ENCODE results near the gene NME9. TPM values are rescaled to one million over a fixed set of nuclear protein-coding genes. Genes with fewer than 3 reads are reported as not detected.
A peak's percentile ranks its signal among the peaks of the same experiment; 100 is the strongest.

The NME9 gene
- total RNA-seq, 2 donors from 2014 or later: 3.2 TPM; not detected in 1

GRCh38 chr3:138348754-138349739, 19.4 kb upstream of the NME9 start:
- intact Hi-C loops (cut with DNase I): loop anchor here (5.0 to 10.0 kb wide), 3 partner anchors 33 to 246 kb away; partner anchors contain the start of gene CEP70
- H3K27ac ChIP-seq: peak overlapping the region; percentile 84 to 85
- peak overlapping the region; percentile 62 to 72 for H3K4me3 ChIP-seq
- TF ChIP-seq POLR2A (IDR thresholded peaks at IDR 0.05) (no peak), POLR2AphosphoS5 (IDR thresholded peaks at IDR 0.05) (no peak)
- TF ChIP-seq, protein P1, sequence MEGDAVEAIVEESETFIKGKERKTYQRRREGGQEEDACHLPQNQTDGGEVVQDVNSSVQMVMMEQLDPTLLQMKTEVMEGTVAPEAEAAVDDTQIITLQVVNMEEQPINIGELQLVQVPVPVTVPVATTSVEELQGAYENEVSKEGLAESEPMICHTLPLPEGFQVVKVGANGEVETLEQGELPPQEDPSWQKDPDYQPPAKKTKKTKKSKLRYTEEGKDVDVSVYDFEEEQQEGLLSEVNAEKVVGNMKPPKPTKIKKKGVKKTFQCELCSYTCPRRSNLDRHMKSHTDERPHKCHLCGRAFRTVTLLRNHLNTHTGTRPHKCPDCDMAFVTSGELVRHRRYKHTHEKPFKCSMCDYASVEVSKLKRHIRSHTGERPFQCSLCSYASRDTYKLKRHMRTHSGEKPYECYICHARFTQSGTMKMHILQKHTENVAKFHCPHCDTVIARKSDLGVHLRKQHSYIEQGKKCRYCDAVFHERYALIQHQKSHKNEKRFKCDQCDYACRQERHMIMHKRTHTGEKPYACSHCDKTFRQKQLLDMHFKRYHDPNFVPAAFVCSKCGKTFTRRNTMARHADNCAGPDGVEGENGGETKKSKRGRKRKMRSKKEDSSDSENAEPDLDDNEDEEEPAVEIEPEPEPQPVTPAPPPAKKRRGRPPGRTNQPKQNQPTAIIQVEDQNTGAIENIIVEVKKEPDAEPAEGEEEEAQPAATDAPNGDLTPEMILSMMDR (IDR thresholded peaks at IDR 0.05): no peak
- no peaks in the 10 kb centered on the region for H3K9me3 ChIP-seq
- no peaks in the 10 kb centered on the region for H3K36me3 ChIP-seq
- H3K4me1 ChIP-seq (replicated peaks): no peaks in the 10 kb centered on the region
- 32% methylated on average over 15 of the region's 58 CpGs for WGBS
- no peaks in the 10 kb centered on the region for H3K27me3 ChIP-seq (replicated peaks; ENCODE audit: insufficient read depth)
- no peak for DNase-seq (ENCODE audit: low spot score)

GRCh38 chr3:138347960-138348753, 18.5 kb upstream of the NME9 start, which contains the start of gene MRAS:
Gene MRAS (plus strand): TSS chr3:138348579. CDS start chr3:138372884, 24,305 bp downstream.
- Histone ChIP-seq H3K4me3 (peak within 1 kb of the TSS; percentile 62 to 72), H3K36me3 (no peaks in the 10 kb centered on the region), H3K4me1 (replicated peaks) (no peaks in the 10 kb centered on the region), H3K9me3 (no peaks in the 10 kb centered on the region), H3K27me3 (replicated peaks; ENCODE audit: insufficient read depth) (no peaks in the 10 kb centered on the region), H3K27ac (peak within 1 kb of the TSS; percentile 84 to 85)
- TF ChIP-seq, protein P1 (IDR thresholded peaks at IDR 0.05): peak in 2 of 4 experiments; percentile 42 to 53
- TF ChIP-seq POLR2AphosphoS5 (IDR thresholded peaks at IDR 0.05) (no peak), POLR2A (IDR thresholded peaks at IDR 0.05) (peak; percentile 30)
- under 1% methylated on average over 74 of the region's 93 CpGs for WGBS
- intact Hi-C loops (cut with DNase I): loop anchor here (5.0 to 10.0 kb wide), 3 partner anchors 34 to 247 kb away; partner anchors contain the start of gene CEP70
- DNase-seq (ENCODE audit: low spot score): peak; percentile 36

GRCh38 chr3:138344754-138345153, 15.1 kb upstream of the NME9 start:
- 86% methylated on average over 1 of the region's 1 CpG for WGBS
- intact Hi-C loops (cut with DNase I): loop anchor here (5.0 to 10.0 kb wide), 3 partner anchors 38 to 250 kb away; partner anchors contain the start of gene CEP70

GRCh38 chr3:138340511-138340910, 10.9 kb upstream of the NME9 start:
- Histone ChIP-seq H3K9me3 (no peaks in the 10 kb centered on the region), H3K27me3 (replicated peaks; ENCODE audit: insufficient read depth) (no peaks in the 10 kb centered on the region), H3K36me3 (no peaks in the 10 kb centered on the region), H3K4me3 (no peak overlapping the region), H3K4me1 (replicated peaks) (no peaks in the 10 kb centered on the region), H3K27ac (no peak overlapping the region)
- intact Hi-C loops (cut with DNase I): loop anchor here (10.0 kb wide), 1 partner anchor 254 kb away; the partner anchor contains the start of gene CEP70
- WGBS: 91% methylated on average over 5 of the region's 5 CpGs
- TF ChIP-seq POLR2A (IDR thresholded peaks at IDR 0.05) (no peak), POLR2AphosphoS5 (IDR thresholded peaks at IDR 0.05) (no peak)
- TF ChIP-seq, protein P1 (IDR thresholded peaks at IDR 0.05): no peak
- no peak for DNase-seq (ENCODE audit: low spot score)

More at GRCh38 chr3:138344754-138345153, 15.1 kb upstream of the NME9 start:
- Histone ChIP-seq H3K27me3 (replicated peaks; ENCODE audit: insufficient read depth) (no peaks in the 10 kb centered on the region), H3K9me3 (no peaks in the 10 kb centered on the region), H3K36me3 (no peaks in the 10 kb centered on the region), H3K4me1 (replicated peaks) (no peaks in the 10 kb centered on the region), H3K27ac (no peak overlapping the region), H3K4me3 (no peak overlapping the region)
- TF ChIP-seq, protein P1 (IDR thresholded peaks at IDR 0.05): no peak
- no peak for TF ChIP-seq POLR2AphosphoS5 (IDR thresholded peaks at IDR 0.05)
- TF ChIP-seq POLR2A (IDR thresholded peaks at IDR 0.05): no peak
- DNase-seq (ENCODE audit: low spot score): no peak
